Measurements from ENCODE around the gene SLC29A3. TPM values are rescaled to one million over a fixed set of nuclear protein-coding genes. Genes with fewer than 3 reads are reported as not detected.
A peak's percentile ranks its signal among the peaks of the same experiment; 100 is the strongest.

Gene SLC29A3
- total RNA-seq, 8 experiments from 2014 or later = 2.3 to 7.6 (median 4.1) TPM

GRCh38 chr10:71359364-71360046 is 40.4 kb downstream of the SLC29A3 start:
- Histone ChIP-seq H3K4me1 (replicated peaks in 1 of 2) (peaks cover 0 to 10% of the 10 kb centered on the region in 2 donors), H3K4me3 (no peak overlapping the region), H3K27ac (peak overlapping the region in 1 of 2 donors; percentile 79)
- ATAC-seq (replicated peaks in 6 of 8) = no peak
- in situ Hi-C loops (cut with MboI; ENCODE audit: low pct_unique_long_range_greater_than_20kb in 2 of 9, low sequenced_read_pairs in 9 of 9, unreplicated experiment in 9 of 9) = no loop called here
- WGBS, 10 experiments = 62 to 100% (median 85%) methylated on average over 1 to 7 of the region's 9 CpGs; no CpG with 5 or more reads in 1 of the 10 experiments

GRCh38 chr10:71360735-71361134 is 41.7 kb downstream of the SLC29A3 start:
- H3K4me1 ChIP-seq (replicated peaks in 1 of 2) = peaks cover 0 to 10% of the 10 kb centered on the region in 2 donors
- 43 to 94% (median 83%) methylated on average over 1 to 2 of the region's 2 CpGs; no CpG with 5 or more reads in 2 of the 10 experiments for WGBS, 10 experiments
- ATAC-seq (replicated peaks in 6 of 8) = peak in 1 of 8 experiments; percentile 95
- in situ Hi-C loops (cut with MboI; ENCODE audit: low pct_unique_long_range_greater_than_20kb in 2 of 9, low sequenced_read_pairs in 9 of 9, unreplicated experiment in 9 of 9) = no loop called here
- no peak overlapping the region for H3K4me3 ChIP-seq
- no peak overlapping the region for H3K27ac ChIP-seq

- no peak for ATAC-seq (replicated peaks in 6 of 8)
- Histone ChIP-seq H3K4me1 (replicated peaks in 1 of 2) (peaks cover 0 to 10% of the 10 kb centered on the region in 2 donors), H3K4me3 (no peak overlapping the region), H3K27ac (no peak overlapping the region)
- in situ Hi-C loops (cut with MboI; ENCODE audit: low pct_unique_long_range_greater_than_20kb in 2 of 9, low sequenced_read_pairs in 9 of 9, unreplicated experiment in 9 of 9) = no loop called here
- WGBS, 10 experiments = 93 to 100% (median 100%) methylated on average over 1 to 2 of the region's 7 CpGs; no CpG with 5 or more reads in 6 of the 10 experiments
These were observed 42.5 kb downstream of the SLC29A3 start for GRCh38 chr10:71361581-71361980.

GRCh38 chr10:71362141-71362540 is 43.1 kb downstream of the SLC29A3 start:
- peaks cover 0 to 10% of the 10 kb centered on the region in 2 donors for H3K4me1 ChIP-seq (replicated peaks in 1 of 2)
- no peak for ATAC-seq (replicated peaks in 6 of 8)
- no peak overlapping the region for H3K27ac ChIP-seq
- in situ Hi-C loops (cut with MboI; ENCODE audit: low pct_unique_long_range_greater_than_20kb in 2 of 9, low sequenced_read_pairs in 9 of 9, unreplicated experiment in 9 of 9) = no loop called here
- H3K4me3 ChIP-seq = no peak overlapping the region
- 60 to 100% (median 95%) methylated on average over 1 to 9 of the region's 16 CpGs; no CpG with 5 or more reads in 1 of the 10 experiments for WGBS, 10 experiments

- ATAC-seq (replicated peaks in 6 of 8) = no peak
- Histone ChIP-seq H3K4me3 (no peak overlapping the region), H3K4me1 (replicated peaks in 1 of 2) (no peaks in the 10 kb centered on the region), H3K27ac (no peak overlapping the region)
- in situ Hi-C loops (cut with MboI; ENCODE audit: low pct_unique_long_range_greater_than_20kb in 2 of 9, low sequenced_read_pairs in 9 of 9, unreplicated experiment in 9 of 9) = no loop called here
These were observed 44.9 kb downstream of the SLC29A3 start for GRCh38 chr10:71363936-71364335.

GRCh38 chr10:71365366-71365765 is 46.3 kb downstream of the SLC29A3 start:
- H3K4me1 ChIP-seq (replicated peaks in 1 of 2) = no peaks in the 10 kb centered on the region
- no peak for ATAC-seq (replicated peaks in 6 of 8)
- no peak overlapping the region for H3K4me3 ChIP-seq
- H3K27ac ChIP-seq = no peak overlapping the region
- in situ Hi-C loops (cut with MboI; ENCODE audit: low pct_unique_long_range_greater_than_20kb in 2 of 9, low sequenced_read_pairs in 9 of 9, unreplicated experiment in 9 of 9) = no loop called here
- WGBS, 10 experiments = 95 to 100% (median 100%) methylated on average over 1 to 4 of the region's 6 CpGs; no CpG with 5 or more reads in 6 of the 10 experiments

- H3K27ac ChIP-seq = no peak overlapping the region
- H3K4me1 ChIP-seq (replicated peaks in 1 of 2) = peaks cover 8 to 9% of the 10 kb centered on the region in 2 donors
- 70 to 100% (median 89%) methylated on average over 1 to 4 of the region's 8 CpGs; no CpG with 5 or more reads in 3 of the 10 experiments for WGBS, 10 experiments
- H3K4me3 ChIP-seq = no peak overlapping the region
- ATAC-seq (replicated peaks in 6 of 8) = no peak
- in situ Hi-C loops (cut with MboI; ENCODE audit: low pct_unique_long_range_greater_than_20kb in 2 of 9, low sequenced_read_pairs in 9 of 9, unreplicated experiment in 9 of 9) = no loop called here
These were observed 47.6 kb downstream of the SLC29A3 start for GRCh38 chr10:71366690-71367089.

- Histone ChIP-seq H3K4me1 (replicated peaks in 1 of 2) (peaks cover 14 to 15% of the 10 kb centered on the region in 2 donors), H3K27ac (no peak overlapping the region), H3K4me3 (no peak overlapping the region)
- ATAC-seq (replicated peaks in 6 of 8) = no peak
- in situ Hi-C loops (cut with MboI; ENCODE audit: low pct_unique_long_range_greater_than_20kb in 2 of 9, low sequenced_read_pairs in 9 of 9, unreplicated experiment in 9 of 9) = no loop called here
- 90 to 100% (median 100%) methylated on average over 1 to 2 of the region's 2 CpGs; no CpG with 5 or more reads in 7 of the 10 experiments for WGBS, 10 experiments
These were observed 48.2 kb downstream of the SLC29A3 start for GRCh38 chr10:71367271-71367670.

- H3K27ac ChIP-seq = no peak overlapping the region
- WGBS, 10 experiments = 57 to 100% (median 63%) methylated on average over 1 of the region's 1 CpG; no CpG with 5 or more reads in 7 of the 10 experiments
- ATAC-seq (replicated peaks in 6 of 8) = no peak
- in situ Hi-C loops (cut with MboI; ENCODE audit: low pct_unique_long_range_greater_than_20kb in 2 of 9, low sequenced_read_pairs in 9 of 9, unreplicated experiment in 9 of 9) = no loop called here
- peaks cover 23 to 24% of the 10 kb centered on the region in 2 donors for H3K4me1 ChIP-seq (replicated peaks in 1 of 2)
- no peak overlapping the region for H3K4me3 ChIP-seq
These were observed 49.1 kb downstream of the SLC29A3 start for GRCh38 chr10:71368176-71368575.

- in situ Hi-C loops (cut with MboI; ENCODE audit: low pct_unique_long_range_greater_than_20kb in 2 of 9, low sequenced_read_pairs in 9 of 9, unreplicated experiment in 9 of 9) = no loop called here
- ATAC-seq (replicated peaks in 6 of 8) = peak in 3 of 8 experiments; percentile 44 to 75 (median 59)
- WGBS, 10 experiments = 67 to 85% (median 80%) methylated on average over 1 to 2 of the region's 2 CpGs; no CpG with 5 or more reads in 4 of the 10 experiments
- Histone ChIP-seq H3K4me1 (replicated peaks in 1 of 2) (peaks cover 27 to 29% of the 10 kb centered on the region in 2 donors), H3K4me3 (no peak overlapping the region), H3K27ac (no peak overlapping the region)
These were observed 49.6 kb downstream of the SLC29A3 start for GRCh38 chr10:71368643-71369042.

- 20 to 60% methylated on average over 1 of the region's 1 CpG; no CpG with 5 or more reads in 8 of the 10 experiments for WGBS, 10 experiments
- ATAC-seq (replicated peaks in 6 of 8) = no peak
- in situ Hi-C loops (cut with MboI; ENCODE audit: low pct_unique_long_range_greater_than_20kb in 2 of 9, low sequenced_read_pairs in 9 of 9, unreplicated experiment in 9 of 9) = no loop called here
These were observed 50.5 kb downstream of the SLC29A3 start for GRCh38 chr10:71369602-71370001.

GRCh38 chr10:71370031-71370430 is 51.0 kb downstream of the SLC29A3 start:
- no peak overlapping the region for H3K27ac ChIP-seq
- 20 to 100% (median 74%) methylated on average over 2 to 3 of the region's 3 CpGs; no CpG with 5 or more reads in 5 of the 10 experiments for WGBS, 10 experiments
- no peak for ATAC-seq (replicated peaks in 6 of 8)
- in situ Hi-C loops (cut with MboI; ENCODE audit: low pct_unique_long_range_greater_than_20kb in 2 of 9, low sequenced_read_pairs in 9 of 9, unreplicated experiment in 9 of 9) = no loop called here
- H3K4me3 ChIP-seq = no peak overlapping the region
- H3K4me1 ChIP-seq (replicated peaks in 1 of 2) = peaks cover 27 to 30% of the 10 kb centered on the region in 2 donors

More at GRCh38 chr10:71369602-71370001, 50.5 kb downstream of the SLC29A3 start:
- H3K4me3 ChIP-seq = no peak overlapping the region
- H3K27ac ChIP-seq = no peak overlapping the region
- H3K4me1 ChIP-seq (replicated peaks in 1 of 2) = peaks cover 27 to 30% of the 10 kb centered on the region in 2 donors

- peaks cover 27 to 30% of the 10 kb centered on the region in 2 donors for H3K4me1 ChIP-seq (replicated peaks in 1 of 2)
- H3K4me3 ChIP-seq = no peak overlapping the region
- ATAC-seq (replicated peaks in 6 of 8) = peak in 1 of 8 experiments; percentile 5
- no peak overlapping the region for H3K27ac ChIP-seq
- 37 to 100% (median 50%) methylated on average over 1 to 6 of the region's 6 CpGs; no CpG with 5 or more reads in 3 of the 10 experiments for WGBS, 10 experiments
- in situ Hi-C loops (cut with MboI; ENCODE audit: low pct_unique_long_range_greater_than_20kb in 2 of 9, low sequenced_read_pairs in 9 of 9, unreplicated experiment in 9 of 9) = no loop called here
These were observed 52.7 kb downstream of the SLC29A3 start for GRCh38 chr10:71371750-71372166.

All from motor neuron (in vitro differentiated cells).